ENCODE data around the gene TEP1.
"Not testable (repeated sequence)": the region's sequence is repeated elsewhere in the genome, so short reads cannot be mapped to it uniquely, and the experiment has no call there.

TEP1 gene

DNA sequence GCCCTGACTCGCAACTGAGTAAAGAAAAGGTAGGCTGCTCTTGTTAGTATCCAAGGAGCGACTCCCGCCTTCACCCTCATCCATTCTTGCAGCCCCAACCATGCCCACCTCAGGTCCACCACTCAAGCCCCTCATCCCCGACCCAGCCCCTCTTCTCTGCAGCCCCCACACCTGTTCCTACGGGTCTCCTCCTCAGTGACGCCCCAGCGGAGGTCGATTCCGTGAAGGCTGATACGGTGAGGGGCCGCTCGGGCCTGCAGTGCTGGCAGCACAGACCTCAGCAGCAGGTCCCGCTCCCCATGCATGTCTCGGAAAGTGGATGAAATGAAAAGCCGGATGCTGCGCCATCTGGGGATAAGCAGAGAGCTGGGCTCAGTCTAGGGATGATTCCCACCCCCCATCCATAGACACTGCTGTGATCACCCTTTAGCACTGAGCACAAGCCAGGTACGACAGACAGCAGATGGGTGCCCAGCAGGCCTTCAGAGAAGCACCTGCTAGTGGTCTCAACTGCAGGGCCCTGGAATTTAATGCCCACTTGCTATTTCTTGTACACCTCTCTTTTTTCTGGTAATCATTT lies 26.9 kb downstream of the TEP1 start:
- DNase-seq: no peak

DNA sequence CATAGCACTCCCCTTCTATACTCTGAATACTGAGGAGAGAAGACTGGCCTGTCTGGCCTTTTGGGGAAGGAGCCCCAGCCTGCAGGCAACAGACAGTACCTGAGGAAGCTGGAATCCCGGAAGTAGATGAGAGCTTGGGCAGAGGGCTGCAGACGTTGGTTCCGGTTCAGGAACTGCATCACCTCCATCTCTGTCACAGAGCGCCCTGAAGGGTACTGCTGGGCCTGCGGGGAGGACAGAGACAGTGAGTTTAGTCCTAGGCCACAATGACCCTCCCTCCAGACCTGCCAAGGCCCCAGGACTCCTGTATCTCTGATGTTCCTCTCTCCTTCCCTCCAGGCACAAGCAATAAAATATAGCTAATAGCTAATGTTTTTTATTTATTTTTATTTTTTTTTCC lies 28.4 kb downstream of the TEP1 start:
- DNase-seq: no peak

DNA sequence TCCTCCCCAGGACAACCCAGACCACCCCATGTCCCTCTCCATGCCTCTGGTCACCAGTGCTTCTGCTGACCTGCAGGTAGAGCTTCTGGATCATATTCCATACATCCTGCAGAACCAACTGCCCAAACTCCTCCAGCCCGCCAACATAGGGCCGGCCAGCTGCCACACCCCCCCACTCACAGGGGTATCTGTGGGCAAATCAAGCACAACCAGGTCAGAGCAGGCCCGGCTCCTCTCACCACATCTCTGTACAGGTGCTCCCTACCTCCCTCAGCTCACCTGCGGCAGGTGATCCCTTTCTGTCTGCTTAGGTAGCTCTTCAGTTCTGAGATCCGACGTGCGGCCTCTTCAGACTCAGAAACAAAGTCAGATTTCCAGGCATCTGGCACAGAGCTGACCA lies 29.0 kb downstream of the TEP1 start:
- DNase-seq: no peak

DNA sequence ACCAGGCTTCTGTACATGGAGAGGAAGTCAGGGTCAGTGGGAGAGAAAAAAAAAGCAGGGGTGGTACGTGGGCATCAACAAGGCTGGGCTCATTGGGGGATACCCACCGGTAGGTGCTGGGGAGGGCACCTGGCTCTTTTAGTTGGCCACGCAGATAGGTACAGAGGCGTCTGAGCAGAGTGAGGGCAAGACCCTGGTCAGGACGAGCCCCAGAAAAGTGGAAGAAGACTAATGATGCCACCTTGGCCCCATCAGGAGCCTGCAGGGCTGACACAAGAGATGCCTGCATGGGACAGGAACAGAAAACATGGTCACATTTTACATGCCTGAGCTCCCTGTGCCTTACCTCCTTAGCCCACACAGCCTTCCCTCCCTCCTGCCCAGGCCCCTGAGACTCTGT lies 29.7 kb downstream of the TEP1 start:
- no peak for DNase-seq

DNA sequence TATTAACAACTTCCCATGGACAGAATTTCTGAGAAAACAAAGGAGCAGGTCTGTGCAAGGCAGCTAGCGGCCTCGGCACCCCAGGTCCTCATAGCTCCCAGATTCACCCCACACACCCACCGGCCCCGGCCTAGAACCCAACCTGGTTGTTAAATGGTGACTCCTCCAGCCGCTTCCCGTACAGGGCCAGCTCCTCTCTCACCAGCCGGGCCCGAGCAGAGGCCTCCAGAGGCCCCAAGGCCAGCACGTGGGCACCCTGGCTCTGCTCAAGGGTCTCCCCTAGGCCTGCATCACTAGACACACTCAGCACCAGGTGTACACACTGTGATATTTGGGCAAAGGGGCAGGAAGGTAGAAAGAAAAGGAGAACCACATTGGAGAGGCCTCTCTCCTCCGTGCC lies 30.3 kb downstream of the TEP1 start:
- no peak for DNase-seq

DNA sequence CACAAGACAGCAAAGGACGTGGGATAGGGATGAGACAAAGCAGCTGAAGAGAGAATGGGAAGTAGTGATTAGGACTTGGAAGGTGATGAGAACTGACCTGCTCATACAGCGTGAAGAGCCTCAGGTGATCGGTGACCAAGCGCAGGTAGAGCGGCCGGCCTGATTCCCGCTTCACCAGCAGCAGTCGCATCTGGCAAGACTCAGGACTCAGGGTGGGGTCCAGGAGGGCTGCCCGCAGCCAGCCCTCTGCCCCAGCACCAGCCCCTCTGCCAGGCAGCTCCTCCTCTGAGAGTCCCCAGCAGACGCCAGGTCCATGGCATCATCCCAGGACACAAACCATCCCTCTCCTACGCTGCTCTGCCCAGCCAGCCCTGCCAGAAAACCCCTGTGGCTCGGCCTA lies 30.8 kb downstream of the TEP1 start:
- DNase-seq: no peak

DNA sequence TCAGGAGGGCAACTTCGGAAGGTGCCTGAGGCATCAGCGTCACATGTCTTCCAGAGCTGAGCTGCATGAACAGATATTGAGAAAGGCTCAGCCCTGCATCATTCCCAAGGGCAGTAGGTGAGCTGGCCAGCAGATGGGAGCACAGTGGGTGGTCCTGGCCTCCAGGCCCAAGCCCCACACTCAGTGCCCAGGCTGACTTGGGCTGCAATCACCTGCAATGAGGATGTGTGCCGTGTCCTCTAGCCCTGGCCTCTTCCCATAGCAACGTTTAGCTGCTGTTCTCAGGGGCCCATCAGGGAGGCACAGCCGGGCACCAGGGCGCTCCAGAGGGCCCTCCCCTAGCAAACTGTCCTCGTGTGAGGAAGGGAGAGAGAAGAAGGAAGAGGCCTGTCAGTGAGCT lies 32.0 kb downstream of the TEP1 start:
- no peak for DNase-seq

DNA sequence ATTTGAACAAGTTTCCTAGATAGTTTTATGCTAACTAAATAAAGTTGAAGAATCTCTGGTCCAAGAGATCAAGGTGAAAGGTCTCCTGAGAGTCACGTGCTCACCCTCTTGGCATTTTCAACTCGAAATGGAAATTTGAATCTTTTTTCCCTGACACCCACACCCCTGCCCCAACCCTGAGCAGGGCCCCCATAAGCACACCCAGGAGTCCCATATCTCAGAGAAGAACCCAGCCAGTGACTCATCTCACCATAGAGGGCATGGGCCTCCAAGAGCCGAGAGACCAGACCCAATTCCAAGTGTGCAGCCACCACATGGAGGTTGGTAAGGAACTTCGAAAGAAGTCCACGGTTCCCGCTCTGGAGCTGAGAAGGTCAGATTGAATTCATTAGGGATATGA lies 32.6 kb downstream of the TEP1 start:
- DNase-seq: no peak

DNA sequence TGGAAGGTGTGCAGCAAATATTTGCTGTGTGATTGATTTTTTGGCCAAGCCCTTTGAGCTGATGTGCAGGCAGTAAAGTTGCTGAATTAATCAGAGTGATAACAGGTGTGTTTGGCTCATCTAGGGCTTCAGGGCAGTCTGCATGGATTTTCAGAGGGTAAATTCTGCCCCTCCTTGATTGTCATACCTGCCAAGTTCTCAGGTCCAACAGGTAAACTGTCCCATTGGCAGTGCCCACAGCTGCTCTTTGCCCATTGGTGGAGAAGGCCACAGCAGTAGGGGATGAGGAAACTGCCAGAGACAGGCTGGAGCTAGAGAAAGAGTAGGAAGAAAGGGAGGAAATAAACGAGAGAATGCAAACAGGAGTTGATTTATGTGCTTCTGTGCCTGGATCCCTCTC lies 33.6 kb downstream of the TEP1 start:
- DNase-seq: no peak

DNA sequence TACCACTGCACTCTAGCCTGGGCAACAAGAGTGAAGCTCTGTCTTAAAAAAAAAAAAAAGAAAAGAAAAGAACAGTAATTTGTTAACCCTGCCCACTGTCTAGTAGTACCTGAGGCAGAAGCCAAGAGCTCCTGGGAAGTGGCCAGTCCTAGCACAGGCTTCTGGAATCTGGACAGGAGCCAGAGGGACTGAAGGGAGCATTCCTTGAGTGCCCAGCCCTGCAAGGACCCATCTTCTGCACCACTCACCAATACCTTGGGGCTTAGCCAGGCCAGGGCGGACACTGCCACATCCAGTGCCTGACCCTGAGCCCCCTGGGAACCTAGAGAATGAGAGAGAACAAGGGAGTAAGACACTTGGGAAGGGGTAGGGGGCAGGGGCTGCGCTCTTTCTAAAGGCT lies 36.1 kb downstream of the TEP1 start:
- no peak for DNase-seq

DNA sequence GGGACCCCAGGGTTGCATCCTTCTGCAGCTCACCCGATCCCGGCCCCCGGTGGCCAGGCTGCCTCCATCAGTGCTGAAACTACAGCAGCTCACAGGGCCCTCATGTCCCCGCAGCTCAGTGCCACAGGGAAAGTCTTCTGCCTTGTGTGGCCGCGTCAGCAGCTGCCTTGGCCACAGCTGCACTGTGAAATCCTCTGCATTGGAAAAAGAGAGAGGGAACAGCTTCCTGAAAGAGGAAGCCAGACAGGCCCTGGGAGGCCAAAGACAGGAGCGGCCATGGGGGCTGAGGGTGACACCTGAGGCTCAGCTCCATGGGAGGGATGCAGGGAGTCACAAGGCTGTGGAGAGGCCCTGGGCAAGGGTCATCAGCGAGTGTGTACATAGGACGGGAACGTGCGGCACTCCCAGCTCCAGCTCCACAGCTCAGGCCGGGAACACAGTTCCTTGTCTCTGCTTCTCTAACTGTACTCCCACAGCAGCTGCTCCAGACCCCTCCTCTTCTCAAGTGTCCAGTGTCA lies 37.2 kb downstream of the TEP1 start:
- DNase-seq: no peak

DNA sequence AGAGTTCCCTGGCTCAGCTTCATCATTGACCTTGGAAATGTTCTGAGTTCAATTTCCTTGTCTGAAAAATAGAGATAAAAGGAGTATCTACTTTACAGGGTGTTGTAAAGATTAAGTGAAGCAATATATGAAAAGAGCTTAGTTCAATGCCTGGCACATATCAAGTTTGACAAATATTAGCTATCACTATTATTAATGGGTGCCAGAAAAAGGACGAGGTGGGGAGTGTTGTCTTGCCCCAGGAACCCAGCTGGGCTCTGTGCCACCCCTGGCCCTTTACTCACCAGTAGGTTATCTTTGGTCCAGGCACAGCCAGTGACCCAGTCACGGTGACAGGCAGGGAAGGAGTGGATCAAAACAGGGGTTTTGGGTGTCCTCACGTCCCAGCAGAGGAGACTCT lies 37.8 kb downstream of the TEP1 start:
- no peak for DNase-seq

DNA sequence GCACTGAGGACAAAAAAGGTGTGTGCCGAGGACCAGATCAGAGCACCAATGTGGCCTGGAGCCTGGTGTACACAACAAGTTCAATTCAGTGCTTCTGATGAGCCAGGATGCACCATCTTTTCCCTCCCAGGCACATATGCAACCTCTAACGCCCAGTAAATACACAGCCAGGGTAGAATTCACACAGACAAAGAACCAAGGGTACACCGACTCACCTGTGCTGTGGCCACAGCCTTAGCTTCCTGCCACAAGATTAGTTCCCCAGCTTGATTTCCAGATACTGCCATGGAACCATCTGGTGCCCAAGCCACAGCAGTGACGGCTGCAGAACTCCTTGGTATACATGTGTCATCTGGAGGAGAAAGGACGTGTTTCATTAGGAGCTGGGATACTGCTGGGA lies 40.5 kb downstream of the TEP1 start:
- DNase-seq: no peak

DNA sequence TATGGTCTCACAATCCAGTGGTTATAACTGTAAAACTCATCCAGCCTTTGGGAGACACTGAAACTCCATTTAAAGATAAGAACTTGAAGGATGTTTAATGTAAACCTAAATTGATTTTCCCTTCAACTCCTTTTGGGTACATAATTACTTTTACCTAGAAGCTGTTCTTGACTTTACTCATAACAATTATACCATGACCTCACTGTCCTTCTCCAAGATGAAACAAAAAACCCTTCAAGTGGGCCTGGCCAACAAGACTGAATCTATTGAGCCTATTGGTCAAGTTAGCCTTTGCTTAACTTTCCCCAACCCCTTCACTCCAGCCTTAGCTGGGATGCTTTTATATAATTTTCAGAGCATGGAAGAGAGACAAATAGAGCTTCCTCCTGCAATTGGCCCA lies 47.4 kb downstream of the TEP1 start:
- DNase-seq: no peak

DNA sequence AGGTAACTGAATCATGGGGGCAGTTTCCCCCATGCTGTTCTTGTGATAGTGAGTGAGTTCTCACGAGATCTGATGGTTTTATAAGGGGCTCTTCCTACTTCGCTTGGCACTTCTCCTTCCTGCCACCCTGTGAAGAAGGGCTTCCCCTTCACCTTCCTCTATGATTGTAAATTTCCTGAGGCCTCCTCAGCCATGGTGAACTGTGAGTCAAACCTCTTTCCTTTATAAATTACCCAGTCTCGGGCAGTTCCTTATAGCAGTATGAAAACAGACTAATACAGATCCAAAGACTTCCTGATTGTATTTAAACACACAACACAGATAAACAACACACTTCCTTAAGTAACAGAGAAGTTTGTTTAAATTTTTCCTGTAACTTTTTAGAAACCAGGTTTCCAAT lies 54.8 kb downstream of the TEP1 start:
- DNase-seq: not testable (repeated sequence)

DNA sequence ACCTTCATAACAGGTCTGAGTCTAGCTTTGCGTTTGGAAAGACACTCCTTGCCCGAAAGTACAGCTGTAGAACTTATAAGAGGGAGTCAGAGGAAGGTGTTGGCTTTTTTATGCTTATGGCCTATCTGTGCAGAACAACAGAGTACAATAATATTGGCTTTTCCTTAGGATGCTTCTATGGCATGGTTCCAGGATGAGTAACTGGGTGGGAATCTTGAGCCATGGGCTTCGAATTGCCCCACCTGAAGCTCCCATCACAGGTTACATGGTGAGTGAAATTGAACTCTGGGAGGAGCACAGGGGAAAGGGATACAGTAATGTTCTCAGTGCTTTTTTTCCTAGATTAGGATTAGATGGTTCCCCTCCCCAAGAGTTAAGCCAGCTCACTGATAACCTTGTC lies 56.9 kb downstream of the TEP1 start:
- no peak for DNase-seq

DNA sequence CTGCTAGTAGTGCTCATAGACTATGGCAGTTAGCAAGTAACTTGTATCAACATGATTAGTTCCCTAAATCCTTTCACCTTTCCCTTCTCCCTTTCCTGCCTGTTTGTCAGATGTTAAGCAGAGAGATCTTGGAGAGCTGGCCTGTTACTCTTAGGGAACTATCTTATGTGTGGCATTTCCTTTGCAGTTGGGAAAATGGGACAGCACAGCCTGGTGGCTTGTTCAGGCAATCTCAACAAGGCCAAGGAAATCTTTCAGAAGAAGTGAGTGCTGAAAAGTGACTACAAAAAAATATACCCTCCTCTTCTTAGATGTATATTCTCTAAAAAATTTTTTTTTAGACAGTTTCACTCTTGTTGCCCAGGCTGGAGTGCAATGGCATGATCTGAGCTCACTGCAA lies 62.4 kb downstream of the TEP1 start:
- DNase-seq: no peak

DNA sequence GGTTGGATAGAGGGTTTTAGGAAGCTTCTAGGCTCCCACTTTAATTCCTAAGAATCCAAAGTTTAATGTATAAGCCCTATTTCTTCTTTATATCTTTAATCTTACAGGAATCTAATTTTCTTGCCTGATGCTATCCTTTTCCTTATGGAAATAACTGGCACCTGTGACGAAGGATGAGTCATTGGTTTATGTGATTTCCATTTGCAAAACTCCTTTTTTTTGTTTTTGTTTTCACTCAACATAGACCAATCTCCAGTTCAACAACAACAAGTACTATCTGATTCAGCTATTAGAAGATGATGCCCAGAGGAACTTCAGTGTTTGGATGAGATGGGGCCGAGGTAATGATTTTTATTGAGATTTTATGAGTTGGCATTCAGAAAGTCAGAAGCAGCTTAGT lies 63.0 kb downstream of the TEP1 start:
- no peak for DNase-seq

DNA sequence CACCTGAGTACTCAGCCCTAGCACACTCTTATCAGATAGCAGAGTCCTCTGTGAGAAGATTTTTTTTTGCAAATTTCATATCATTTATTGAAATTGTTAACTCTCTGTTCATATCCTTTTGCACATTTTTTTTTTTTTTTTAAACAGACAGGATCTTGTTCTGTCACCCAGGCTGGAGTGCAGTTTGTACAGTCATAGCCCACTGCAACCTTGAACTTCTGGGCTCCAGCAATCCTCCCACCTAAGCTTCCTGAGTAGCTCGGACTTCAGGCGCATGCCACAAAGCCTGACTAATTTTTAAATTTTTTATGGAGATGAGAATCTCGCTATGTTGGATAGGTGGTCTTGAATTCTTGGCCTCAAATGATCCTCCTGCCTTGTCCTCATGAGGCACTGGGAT lies 65.6 kb downstream of the TEP1 start:
- no peak for DNase-seq

DNA sequence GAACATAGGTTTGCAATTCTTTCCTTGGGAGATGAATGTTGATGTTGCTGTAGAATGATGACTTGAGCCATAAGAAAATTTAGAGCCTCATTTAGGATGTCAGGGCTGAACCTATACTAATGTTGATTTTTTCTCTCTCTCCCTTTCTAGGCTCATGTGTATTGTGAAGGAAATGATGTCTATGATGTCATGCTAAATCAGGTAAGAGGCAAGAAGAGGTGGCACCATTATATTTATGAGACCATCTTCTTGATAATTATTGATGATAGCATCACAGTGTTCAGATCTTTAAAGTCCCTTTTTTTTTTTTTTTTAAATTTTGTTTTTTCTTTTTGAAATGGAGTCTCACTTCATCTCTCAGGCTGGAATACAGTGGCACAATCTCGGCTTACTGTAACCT lies 66.6 kb downstream of the TEP1 start:
- DNase-seq: no peak

DNA sequence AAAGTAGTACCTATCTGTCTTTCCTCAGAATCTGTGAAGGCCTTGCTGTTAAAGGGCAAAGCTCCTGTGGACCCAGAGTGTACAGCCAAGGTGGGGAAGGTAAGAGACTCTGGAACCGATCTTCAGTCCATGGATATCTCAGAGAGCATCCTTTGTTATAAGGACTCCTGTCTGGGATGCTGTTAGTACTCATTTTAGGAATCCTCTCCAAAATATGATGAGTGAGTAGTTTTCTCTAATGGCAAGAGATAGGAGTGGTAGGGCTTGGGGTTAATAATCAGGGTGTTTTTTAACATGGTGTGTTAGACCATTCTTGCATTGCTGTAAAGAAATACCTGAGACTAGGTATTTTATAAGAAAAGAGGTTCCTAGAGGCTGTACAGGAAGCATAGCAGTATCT lies 67.9 kb downstream of the TEP1 start:
- DNase-seq: no peak

DNA sequence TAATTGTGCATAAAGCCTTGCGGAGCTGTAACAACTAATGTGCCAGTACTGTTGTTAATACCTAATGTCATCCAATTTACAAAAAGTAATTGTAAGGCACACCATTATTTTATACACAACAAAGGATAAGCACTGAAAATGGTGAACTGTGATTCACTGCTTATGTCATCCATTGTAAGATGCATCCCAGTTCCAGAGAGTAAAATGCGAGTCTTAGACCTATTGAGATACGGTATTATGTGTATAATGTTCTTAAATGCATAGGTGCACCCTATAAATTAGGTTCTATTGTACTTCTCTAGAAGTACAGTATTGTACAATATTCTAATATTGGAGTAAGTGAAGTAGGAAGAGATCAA lies 69.5 kb downstream of the TEP1 start:
- peak in 1 of 5 experiments; percentile 23 for DNase-seq

DNA sequence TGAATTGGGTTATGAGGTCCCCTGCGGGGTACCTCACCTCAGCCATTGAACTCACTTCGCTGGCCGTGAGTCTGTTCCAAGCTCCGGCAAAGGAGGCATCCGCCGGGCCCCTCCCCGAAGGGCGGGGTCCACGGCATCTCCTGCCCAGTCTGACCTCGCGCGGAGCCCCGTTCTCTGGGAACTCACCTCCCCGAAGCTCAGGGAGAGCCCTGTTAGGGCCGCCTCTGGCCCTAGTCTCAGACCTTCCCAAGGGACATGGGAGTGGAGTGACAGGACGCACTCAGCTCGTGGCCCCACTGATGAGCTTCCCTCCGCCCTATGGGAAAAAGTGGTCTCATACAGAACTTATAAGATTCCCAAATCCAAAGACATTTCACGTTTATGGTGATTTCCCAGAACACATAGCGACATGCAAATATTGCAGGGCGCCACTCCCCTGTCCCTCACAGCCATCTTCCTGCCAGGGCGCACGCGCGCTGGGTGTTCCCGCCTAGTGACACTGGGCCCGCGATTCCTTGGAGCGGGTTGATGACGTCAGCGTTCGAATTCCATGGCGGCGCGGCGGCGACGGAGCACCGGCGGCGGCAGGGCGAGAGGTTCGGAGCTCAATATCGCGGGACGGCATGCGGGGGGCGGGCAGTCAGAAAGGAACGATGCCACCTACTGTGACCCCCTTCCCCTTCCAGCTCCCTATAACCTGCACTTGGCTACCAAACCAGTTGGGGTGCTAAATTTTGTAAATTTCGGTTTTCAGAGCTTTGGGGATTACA lies 70.0 kb downstream of the TEP1 start, which contains the start of gene PARP2:
TSS of gene PARP2 (plus strand) at position 544 of the 770 bp plus-strand sequence. CDS start at position 551, 7 bp downstream.
- DNase-seq: peak; percentile 76 to 96 (median 91)

DNA sequence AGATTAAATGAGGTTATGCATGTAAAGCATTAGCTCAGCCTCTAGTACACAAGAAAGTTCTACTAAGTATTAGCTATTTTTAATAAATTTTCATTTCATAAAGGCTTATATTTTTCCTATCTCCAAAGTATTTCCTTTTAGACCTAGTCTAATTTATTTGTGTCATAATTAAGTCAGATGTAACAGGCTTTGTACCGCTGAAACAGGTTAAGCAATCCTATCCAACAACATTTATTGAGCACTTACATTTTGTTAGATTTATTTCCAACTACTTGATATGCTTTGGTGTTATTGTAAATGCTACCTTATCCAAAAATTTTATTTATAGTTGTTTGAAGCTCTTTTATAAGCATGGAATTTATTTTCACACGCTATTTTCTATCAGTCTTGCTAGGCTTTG lies 71.7 kb downstream of the TEP1 start:
- DNase-seq: no peak

DNA sequence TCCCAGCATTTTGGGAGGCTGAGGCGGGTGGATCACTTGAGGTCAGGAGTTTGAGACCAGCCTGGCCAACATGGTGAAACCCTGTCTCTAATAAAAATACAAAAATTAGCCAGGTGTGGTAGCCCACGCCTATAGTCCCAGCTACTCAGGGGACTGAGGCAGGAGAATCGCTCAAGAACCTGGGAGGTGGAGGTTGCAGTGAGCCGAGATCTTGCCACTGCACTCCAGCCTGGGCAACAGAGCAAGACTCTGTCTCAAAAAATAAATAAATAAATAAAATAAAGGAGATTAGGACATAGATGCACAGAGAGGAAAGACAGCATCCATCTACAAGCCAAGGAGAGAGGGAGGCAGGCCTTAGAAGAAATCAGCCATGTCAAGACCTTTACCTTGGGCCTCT lies 72.3 kb downstream of the TEP1 start:
- DNase-seq: not testable (repeated sequence)

Measured in T-helper 2 cell (primary cell).